ENCODE data around the gene MTHFSD.

Gene MTHFSD

GRCh38 chr16:86546638-86547013 lies 8.4 kb downstream of the MTHFSD start:
- DNase-seq = no peak

DNA sequence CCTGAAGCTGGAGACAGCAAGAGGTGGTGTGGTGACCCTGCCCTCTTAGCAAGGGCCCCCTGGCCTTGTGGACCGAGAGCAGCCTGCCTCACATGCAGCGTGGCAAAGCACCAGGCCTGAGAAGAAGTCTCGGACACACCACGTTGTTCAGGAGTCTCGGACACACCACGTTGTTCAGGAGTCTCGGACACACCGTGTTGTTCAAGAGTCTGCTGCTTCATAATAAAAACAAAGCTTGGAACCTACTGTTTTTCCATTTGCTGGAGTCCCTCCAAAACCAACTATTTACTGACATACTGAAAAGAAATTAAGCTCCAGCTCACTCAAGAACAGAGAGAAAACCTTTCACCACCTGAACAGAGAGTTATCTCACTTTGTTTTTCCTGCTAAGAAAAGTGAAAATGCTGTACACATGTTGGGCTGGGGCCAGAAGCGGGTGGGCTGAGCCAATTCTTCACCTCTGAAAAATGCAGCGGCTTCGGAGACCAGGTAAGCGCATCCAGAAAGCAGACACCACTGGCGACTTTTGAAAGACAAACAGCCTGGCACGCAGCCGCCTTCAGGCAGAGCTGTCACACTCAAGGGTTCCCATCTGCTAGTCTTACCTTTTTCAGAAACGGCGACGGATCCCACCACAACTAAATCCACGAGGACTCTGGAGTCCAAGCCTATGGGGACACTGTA lies 8.9 kb downstream of the MTHFSD start:
- DNase-seq = no peak

- no peak for DNase-seq
Observed at GRCh38 chr16:86545481-86545880, 9.6 kb downstream of the MTHFSD start.

- no peak for DNase-seq
Observed at GRCh38 chr16:86542756-86543750, 12.0 kb downstream of the MTHFSD start.

- DNase-seq = no peak
Observed at GRCh38 chr16:86541560-86541959, 13.5 kb downstream of the MTHFSD start.

GRCh38 chr16:86540894-86541293 lies 14.1 kb downstream of the MTHFSD start:
- DNase-seq = no peak

GRCh38 chr16:86538196-86538780 lies 16.7 kb downstream of the MTHFSD start:
- DNase-seq = no peak

DNA sequence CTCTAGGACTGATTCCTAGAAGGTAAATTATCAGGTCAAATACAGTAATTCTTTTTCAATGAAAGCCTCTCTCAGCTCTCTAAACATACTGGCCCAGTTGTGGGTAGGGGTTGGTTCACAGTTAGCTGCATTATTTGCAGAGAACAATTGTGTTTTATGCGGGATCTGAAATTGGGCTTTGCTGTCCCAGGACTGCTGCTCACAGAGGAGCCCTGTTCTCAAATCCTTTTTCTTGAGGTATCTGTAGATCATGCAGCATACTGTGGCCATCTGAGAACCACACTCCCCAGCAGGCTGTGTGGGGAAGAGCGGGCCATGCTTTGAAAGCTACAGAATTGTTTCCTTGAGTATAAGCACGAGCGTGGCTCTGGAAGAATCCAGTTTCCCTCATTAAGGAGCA lies 17.5 kb downstream of the MTHFSD start:
- DNase-seq = no peak

DNA sequence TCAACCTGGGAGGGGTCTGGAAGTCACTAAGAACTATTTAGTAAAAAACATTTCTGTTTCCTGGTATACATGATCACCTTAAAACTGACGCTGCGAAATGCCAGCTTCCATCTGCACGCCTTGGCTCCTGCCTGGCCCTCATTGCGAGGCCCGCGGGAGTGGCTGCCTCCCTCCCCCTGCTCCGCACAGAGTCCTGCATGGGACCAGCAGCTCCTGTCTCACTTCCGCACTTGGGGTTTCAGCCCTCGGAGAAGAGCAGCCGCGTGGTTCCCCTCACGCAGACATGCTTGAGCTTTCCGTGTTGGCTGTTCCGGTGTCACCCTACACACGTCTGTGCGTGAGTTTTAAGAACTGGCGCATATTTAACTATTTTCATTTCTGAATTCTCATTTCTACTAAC lies 18.4 kb downstream of the MTHFSD start:
- DNase-seq = no peak

- DNase-seq = no peak
Observed at GRCh38 chr16:86534779-86535615, 20.0 kb downstream of the MTHFSD start.

DNA sequence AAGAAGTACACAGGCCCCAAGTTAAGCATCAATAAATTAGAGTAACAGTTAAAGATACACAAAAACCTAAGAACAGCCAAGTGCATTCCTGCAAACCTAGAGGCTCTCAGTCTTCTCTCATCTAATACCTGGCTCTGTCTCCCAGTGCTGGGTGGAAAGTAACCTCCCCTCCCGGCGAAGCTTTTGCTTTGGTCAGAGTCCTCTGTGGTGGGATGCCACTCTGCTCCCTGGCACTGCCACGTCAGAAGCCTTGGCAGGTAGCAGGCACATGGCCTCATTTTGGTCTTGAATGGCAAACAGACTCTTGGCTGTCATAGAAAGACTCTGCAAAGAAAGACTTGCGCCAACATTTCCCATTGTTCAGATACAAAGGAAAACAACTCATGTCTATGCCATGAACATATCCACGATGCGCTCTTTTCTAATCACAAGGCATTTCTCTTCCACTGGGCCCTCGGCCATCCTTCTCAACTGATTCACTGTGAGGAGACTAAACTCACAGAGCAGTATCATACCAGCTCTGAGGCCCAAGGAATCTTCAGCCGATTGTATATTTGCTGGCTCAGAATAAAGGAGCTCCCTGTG lies 21.2 kb downstream of the MTHFSD start:
- DNase-seq = no peak

- DNase-seq = no peak
Observed at GRCh38 chr16:86533076-86533475, 22.0 kb downstream of the MTHFSD start.

DNA sequence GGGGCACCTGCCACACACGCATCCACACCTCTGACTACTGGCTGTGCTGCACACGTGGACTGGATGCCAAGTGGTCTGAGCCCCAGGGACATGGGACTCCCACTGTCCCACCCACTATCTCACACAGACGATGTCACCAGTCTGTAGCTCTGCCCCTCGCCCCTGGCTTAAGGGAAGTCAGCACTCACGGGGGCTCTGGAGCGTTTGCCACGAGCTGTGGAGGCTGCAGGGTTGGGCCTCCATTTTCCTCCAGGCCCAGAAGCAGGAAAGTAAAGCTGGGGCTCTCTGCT lies 22.6 kb downstream of the MTHFSD start:
- DNase-seq = no peak

GRCh38 chr16:86531641-86532525 lies 23.2 kb downstream of the MTHFSD start:
- no peak for DNase-seq

DNA sequence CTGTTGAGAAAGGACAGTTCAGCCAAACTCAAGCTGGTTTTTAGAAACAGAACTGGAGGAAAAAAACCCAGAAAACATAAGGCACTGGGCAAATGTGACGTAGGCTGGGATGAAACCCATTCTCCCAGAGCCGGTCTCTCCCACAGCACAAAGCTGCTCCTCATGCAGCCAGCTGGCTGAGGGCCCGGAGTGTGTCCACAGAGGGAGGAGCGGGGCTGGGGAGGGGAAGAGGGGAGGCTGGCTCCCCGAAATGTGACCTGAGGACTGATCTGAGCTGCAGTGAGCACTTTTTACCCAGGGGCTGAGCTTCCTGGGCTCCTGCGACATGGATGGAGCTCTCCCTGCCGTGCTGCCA lies 23.9 kb downstream of the MTHFSD start:
- no peak for DNase-seq

DNA sequence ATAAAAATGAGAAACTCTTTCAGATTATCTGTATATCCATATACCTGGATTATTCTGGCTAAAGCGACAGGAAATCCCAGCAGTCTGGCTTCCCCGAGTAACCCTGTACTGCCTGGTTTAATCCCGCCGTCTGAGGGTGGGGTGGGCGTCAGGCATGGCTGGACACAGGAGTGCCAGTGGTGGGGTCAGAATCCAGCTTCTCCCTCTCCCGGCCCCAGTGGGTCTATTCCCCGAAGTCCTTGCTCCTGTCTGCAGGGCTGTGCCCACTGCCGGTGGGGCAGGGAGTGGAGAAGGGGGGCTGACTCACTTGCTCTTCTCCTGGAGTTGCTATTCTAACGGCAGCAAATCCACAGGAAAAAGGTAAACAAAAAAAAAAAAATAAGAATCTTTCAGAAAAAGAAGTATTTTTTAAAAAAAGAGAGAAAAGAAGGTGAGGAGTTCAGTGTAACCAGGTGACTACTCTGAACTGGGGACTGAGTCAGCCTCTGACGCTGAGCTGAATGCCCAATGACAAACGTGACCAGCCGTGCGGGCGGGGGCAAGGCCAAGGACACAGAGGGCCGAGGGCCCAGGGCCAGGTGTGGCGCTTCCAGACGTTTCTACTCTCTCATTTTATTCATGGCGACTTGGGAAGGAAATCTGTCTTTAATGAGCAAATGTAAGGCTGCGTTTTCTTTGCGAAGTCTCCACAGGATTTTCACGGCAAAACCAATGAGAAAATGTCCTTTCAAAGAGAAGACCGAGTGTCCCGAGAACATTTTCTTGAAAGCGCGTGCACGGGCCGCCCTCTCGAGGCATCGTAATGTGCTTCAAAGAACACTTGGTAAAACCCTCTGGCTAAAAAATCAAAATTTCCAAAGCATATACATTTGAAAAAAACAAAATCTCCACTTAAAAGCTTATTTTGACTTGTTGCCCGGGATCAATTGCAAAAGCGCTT lies 24.5 kb downstream of the MTHFSD start:
- DNase-seq = no peak

DNA sequence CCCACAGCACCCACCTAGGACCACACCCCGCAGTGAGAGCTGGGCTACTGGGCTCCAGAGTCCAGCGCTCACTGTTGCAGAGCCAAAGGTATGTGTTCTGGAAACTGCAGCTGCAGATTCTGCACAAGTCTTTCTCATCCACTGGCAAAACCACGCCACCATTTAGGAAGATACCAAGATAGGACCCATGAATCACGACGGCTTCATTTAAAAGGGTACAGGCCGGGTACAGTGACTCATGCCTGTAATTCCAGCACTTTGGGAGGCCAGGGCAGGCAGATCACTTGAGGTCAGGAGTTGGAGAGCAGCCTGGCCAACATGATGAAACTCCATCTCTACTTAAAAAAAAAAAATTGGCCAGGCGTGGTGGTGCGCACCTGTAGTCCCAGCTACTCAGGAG lies 25.9 kb downstream of the MTHFSD start:
- no peak for DNase-seq

GRCh38 chr16:86528061-86528929 lies 26.7 kb downstream of the MTHFSD start:
- DNase-seq = no peak

- no peak for DNase-seq
Observed at GRCh38 chr16:86527366-86527765, 27.7 kb downstream of the MTHFSD start.

- DNase-seq = no peak
Observed at GRCh38 chr16:86525696-86526095, 29.3 kb downstream of the MTHFSD start.
